Colonic mucosa (tissue), 4 donors: ENCODE results near the gene RARB. TPM values are rescaled to one million over a fixed set of nuclear protein-coding genes. Genes with fewer than 3 reads are reported as not detected.

Experiments
- DNase-seq: peaks from one replicate; pipeline ENCODE4 v3.0.0-alpha.2; 2020
- H3K27ac ChIP-seq: fragments of 200-600 bp; one replicate; pipeline ENCODE4 v1.8.0; 2021
- H3K27me3 ChIP-seq: fragments of 200-600 bp; one replicate; pipeline ENCODE4 v1.8.0; 2021
- H3K36me3 ChIP-seq: fragments of 200-600 bp; one replicate; pipeline ENCODE4 v1.8.0; 2021
- H3K4me1 ChIP-seq: fragments of 200-600 bp; one replicate; pipeline ENCODE4 v1.8.0; 2021; ENCODE audit warnings: mild to moderate bottlenecking
- H3K4me3 ChIP-seq: fragments of 200-600 bp; one replicate; pipeline ENCODE4 v1.8.0; 2021
- H3K9ac ChIP-seq, 2 donors: one replicate each; pipeline ENCODE4 v1.7.0; 2013; ENCODE audit warnings: control low read depth in 2 of 2, low read depth in 2 of 2, low read length in 2 of 2
- H3K9me3 ChIP-seq: fragments of 200-600 bp; one replicate; pipeline ENCODE4 v1.8.0; 2021
- CTCF ChIP-seq: fragments of 200-600 bp; IDR thresholded peaks from one replicate; pipeline ENCODE4 v1.8.0; 2022; ENCODE audit warnings: antibody characterized with exemption, mild to moderate bottlenecking
- intact Hi-C: fragments of 100-400 bp; cut with DNase I; formaldehyde crosslinking; loops from one replicate; pipeline ENCODE4 v1.14.1; 2022
- total RNA-seq, 2 donors: library from RNA; stranded (reverse); fragmentation: NEBNext Ultra II Directional in 1 of 2; extraction: Animal tissue kit (Norgen Biotek cat#: 25700) in 1 of 2; gene quantifications; one replicate each; pipeline ENCODE4 v1.2.1, GENCODE V29; 2021
- donor health status: healthy.
- donor health status: DM: no; HTN: no; CAD: no.
- donor health status: DM: no; HTN: no; CAD: no.

The RARB gene
- total RNA-seq, 2 donors from 2014 or later, result 0.54 to 0.74 TPM

- no peak overlapping the region for H3K27ac ChIP-seq
- intact Hi-C loops, result no loop called here
- no peaks in the 10 kb centered on the region for H3K4me1 ChIP-seq
- no peak for DNase-seq
- no peak for TF ChIP-seq CTCF
- H3K27me3 ChIP-seq, result no peaks in the 10 kb centered on the region
- no peak overlapping the region for H3K4me3 ChIP-seq
- no peaks in the 10 kb centered on the region for H3K36me3 ChIP-seq
- H3K9me3 ChIP-seq, result no peaks in the 10 kb centered on the region
- no peak overlapping the region for H3K9ac ChIP-seq
These were observed 30.9 kb upstream of the RARB start for GRCh38 chr3:25397150-25397549.

- H3K9me3 ChIP-seq, result no peaks in the 10 kb centered on the region
- no peaks in the 10 kb centered on the region for H3K4me1 ChIP-seq
- no peak overlapping the region for H3K27ac ChIP-seq
- TF ChIP-seq CTCF, result no peak
- H3K9ac ChIP-seq, result no peak overlapping the region
- no peaks in the 10 kb centered on the region for H3K27me3 ChIP-seq
- intact Hi-C loops, result no loop called here
- H3K4me3 ChIP-seq, result no peak overlapping the region
- H3K36me3 ChIP-seq, result no peaks in the 10 kb centered on the region
- DNase-seq, result no peak
These were observed 27.5 kb upstream of the RARB start for GRCh38 chr3:25400587-25400986.

- Histone ChIP-seq H3K4me1 (no peaks in the 10 kb centered on the region), H3K27ac (no peak overlapping the region), H3K36me3 (no peaks in the 10 kb centered on the region), H3K27me3 (no peaks in the 10 kb centered on the region), H3K9ac (no peak overlapping the region), H3K4me3 (no peak overlapping the region), H3K9me3 (no peaks in the 10 kb centered on the region)
- DNase-seq, result no peak
- intact Hi-C loops, result no loop called here
- no peak for TF ChIP-seq CTCF
These were observed 24.1 kb upstream of the RARB start for GRCh38 chr3:25403968-25404367.

GRCh38 chr3:25404569-25404968 is 23.5 kb upstream of the RARB start:
- Histone ChIP-seq H3K27me3 (no peaks in the 10 kb centered on the region), H3K36me3 (no peaks in the 10 kb centered on the region)
- intact Hi-C loops, result no loop called here

GRCh38 chr3:25405335-25405734 is 22.7 kb upstream of the RARB start:
- H3K27ac ChIP-seq, result no peak overlapping the region
- TF ChIP-seq CTCF, result no peak
- no peak for DNase-seq
- no peaks in the 10 kb centered on the region for H3K4me1 ChIP-seq
- H3K9ac ChIP-seq, result no peak overlapping the region
- no peaks in the 10 kb centered on the region for H3K9me3 ChIP-seq
- no peak overlapping the region for H3K4me3 ChIP-seq
- no peaks in the 10 kb centered on the region for H3K27me3 ChIP-seq
- no peaks in the 10 kb centered on the region for H3K36me3 ChIP-seq
- intact Hi-C loops, result no loop called here

More at GRCh38 chr3:25404569-25404968, 23.5 kb upstream of the RARB start:
- H3K9ac ChIP-seq, result no peak overlapping the region
- no peak overlapping the region for H3K27ac ChIP-seq
- no peak for DNase-seq
- no peak overlapping the region for H3K4me3 ChIP-seq
- no peak for TF ChIP-seq CTCF
- H3K9me3 ChIP-seq, result no peaks in the 10 kb centered on the region
- H3K4me1 ChIP-seq, result no peaks in the 10 kb centered on the region

GRCh38 chr3:25410703-25411102 is 17.4 kb upstream of the RARB start:
- DNase-seq, result no peak
- intact Hi-C loops, result no loop called here
- TF ChIP-seq CTCF, result no peak
- H3K4me3 ChIP-seq, result no peak overlapping the region
- no peak overlapping the region for H3K9ac ChIP-seq
- no peak overlapping the region for H3K27ac ChIP-seq
- no peaks in the 10 kb centered on the region for H3K27me3 ChIP-seq
- no peaks in the 10 kb centered on the region for H3K9me3 ChIP-seq
- no peaks in the 10 kb centered on the region for H3K36me3 ChIP-seq
- H3K4me1 ChIP-seq, result no peaks in the 10 kb centered on the region
